Measurements from ENCODE around the gene NOTUM. TPM values are rescaled to one million over a fixed set of nuclear protein-coding genes. Genes with fewer than 3 reads are reported as not detected.

The NOTUM gene
- total RNA-seq, 1 experiment from 2014 or later: not detected

DNA sequence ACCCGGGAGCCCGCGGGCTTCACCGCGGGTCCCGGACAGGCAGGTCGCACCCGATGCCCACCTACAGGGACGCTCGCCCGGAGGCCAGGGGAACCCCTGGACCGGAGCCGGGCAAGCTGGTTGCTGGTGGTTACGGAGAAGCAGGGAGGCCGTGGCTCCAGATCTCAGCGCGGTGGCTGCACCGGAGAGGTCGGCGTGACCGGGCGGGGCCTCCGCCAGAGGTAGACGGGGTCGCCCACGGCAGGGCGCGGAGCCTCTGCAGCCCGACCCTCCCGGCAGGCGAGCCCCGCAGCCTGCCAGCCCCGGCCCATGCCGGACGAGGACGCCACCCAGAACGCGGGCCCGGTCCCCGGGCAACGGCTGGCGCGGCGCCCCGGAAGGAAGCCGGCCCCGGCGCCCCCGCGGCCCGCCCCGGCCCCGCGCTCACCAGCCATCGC is 50.1 kb downstream of the NOTUM start:
- no peak for DNase-seq
- no peak for TF ChIP-seq EZH2 (IDR thresholded peaks at IDR 0.05; ENCODE audit: low read depth)
- TF ChIP-seq, protein P1, sequence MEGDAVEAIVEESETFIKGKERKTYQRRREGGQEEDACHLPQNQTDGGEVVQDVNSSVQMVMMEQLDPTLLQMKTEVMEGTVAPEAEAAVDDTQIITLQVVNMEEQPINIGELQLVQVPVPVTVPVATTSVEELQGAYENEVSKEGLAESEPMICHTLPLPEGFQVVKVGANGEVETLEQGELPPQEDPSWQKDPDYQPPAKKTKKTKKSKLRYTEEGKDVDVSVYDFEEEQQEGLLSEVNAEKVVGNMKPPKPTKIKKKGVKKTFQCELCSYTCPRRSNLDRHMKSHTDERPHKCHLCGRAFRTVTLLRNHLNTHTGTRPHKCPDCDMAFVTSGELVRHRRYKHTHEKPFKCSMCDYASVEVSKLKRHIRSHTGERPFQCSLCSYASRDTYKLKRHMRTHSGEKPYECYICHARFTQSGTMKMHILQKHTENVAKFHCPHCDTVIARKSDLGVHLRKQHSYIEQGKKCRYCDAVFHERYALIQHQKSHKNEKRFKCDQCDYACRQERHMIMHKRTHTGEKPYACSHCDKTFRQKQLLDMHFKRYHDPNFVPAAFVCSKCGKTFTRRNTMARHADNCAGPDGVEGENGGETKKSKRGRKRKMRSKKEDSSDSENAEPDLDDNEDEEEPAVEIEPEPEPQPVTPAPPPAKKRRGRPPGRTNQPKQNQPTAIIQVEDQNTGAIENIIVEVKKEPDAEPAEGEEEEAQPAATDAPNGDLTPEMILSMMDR (conservative IDR thresholded peaks at IDR 0.05): no peak
- H4K20me1 ChIP-seq (ENCODE audit: insufficient read depth): peaks cover 4% of the 10 kb centered on the region; the same call in 1 of the 2 replicates
- POLR2A ChIA-PET (ENCODE audit: unreplicated experiment): interaction anchor here (0.6 to 0.7 kb wide), 5 partner anchors 17 to 410 kb away, joined by 4 to 29 read pairs (median 5); partner anchors contain the start of gene MAFG
- no peak overlapping the region for H3K27ac ChIP-seq
- H3K4me1 ChIP-seq (replicated peaks; ENCODE audit: insufficient read depth): peaks cover 29% of the 10 kb centered on the region
- no peaks in the 10 kb centered on the region for H3K27me3 ChIP-seq (ENCODE audit: insufficient read depth, low read depth)
- intact Hi-C loops (cut with micrococcal nuclease; ENCODE audit: unreplicated experiment): loop anchor here (1.0 kb wide), 1 partner anchor 25 kb away; no protein-coding TSS in a partner anchor
- H3K79me2 ChIP-seq (ENCODE audit: low read depth): peaks cover 13% of the 10 kb centered on the region
- H3K9me2 ChIP-seq (ENCODE audit: insufficient read depth): no peaks in the 10 kb centered on the region
- BruUV-seq (replicated peaks): no TSS peak
- CTCF ChIA-PET: no interaction called here
- H3K9me3 ChIP-seq (ENCODE audit: insufficient read depth, low read depth): no peaks in the 10 kb centered on the region
- peak overlapping the region; percentile 77 for H2AFZ ChIP-seq
- peaks cover 30% of the 10 kb centered on the region for H3F3A ChIP-seq (ENCODE audit: insufficient read depth, low read depth)
- H3K36me3 ChIP-seq (ENCODE audit: low read depth): no peaks in the 10 kb centered on the region; the same call in 1 of the 2 replicates
- peak overlapping the region; percentile 67 for H3K4me3 ChIP-seq
- peak overlapping the region; percentile 84 for H3K4me2 ChIP-seq

DNA sequence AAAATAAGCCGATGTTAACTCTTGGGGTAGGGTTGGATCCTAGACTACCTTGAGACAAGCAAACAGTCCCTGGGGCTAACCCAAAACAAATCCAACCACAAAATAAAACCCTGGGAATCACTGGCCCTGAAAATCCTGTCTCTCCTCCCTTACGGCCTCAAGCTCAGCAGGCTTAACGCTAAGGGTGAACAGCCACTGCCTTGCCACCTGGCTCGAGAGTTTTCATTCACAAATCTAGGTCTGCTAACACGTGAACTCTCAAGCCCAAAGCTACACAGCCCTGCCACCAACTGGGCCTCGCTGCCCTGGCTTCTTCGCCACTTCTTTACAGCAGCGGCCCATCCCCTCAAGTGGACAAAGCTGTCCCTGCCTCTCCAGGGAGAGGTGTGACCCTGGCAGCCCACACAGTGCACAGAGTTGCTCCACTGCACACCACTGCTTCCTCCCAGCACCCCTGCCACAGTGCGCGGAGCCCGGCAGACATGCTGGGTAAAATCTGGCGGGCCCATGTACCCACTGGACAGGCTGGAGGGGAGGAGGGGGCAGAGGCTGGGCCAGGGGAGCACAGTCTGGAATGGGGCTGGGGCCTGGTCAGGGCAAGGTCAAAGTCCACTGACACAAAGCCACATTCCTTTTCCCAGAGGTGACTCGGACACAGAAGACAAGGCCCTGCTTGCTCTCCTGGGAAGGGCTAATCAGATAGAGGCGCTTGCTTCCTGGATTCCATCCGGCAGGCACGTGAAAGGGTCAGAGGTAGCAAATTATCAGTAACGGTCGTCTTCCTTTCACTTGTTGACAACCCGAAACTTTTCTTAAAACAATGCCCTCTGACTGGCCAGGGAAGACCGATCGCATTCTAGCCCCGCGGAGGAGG is 50.8 kb downstream of the NOTUM start:
- peaks cover 4% of the 10 kb centered on the region; the same call in 1 of the 2 replicates for H4K20me1 ChIP-seq (ENCODE audit: insufficient read depth)

DNA sequence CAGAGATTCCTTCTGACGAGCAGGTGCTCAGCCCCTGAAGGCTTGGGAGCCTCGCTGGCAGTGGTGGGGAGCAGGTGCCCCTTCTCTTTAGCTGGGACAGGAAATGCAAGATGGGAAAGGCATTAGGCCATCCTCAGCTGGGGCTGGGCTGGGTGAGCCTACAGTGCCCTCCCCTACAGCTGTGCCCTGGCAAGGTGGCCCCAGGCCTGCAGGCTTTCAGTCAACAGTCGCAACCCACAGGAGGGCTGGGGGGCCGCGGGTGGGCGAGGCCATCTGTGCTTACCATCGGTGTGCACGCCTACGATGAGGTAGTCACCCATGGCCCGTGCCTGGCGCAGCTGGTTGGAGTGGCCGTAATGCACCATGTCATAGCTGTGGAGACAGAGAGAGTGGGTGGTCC is 51.8 kb downstream of the NOTUM start:
- intact Hi-C loops (cut with micrococcal nuclease; ENCODE audit: unreplicated experiment): no loop called here
- Histone ChIP-seq H3K27ac (no peak overlapping the region), H4K20me1 (ENCODE audit: insufficient read depth) (no peaks in the 10 kb centered on the region; the same call in 1 of the 2 replicates), H3K4me3 (no peak overlapping the region), H3K4me1 (replicated peaks; ENCODE audit: insufficient read depth) (peaks cover 28% of the 10 kb centered on the region), H3K36me3 (ENCODE audit: low read depth) (no peaks in the 10 kb centered on the region; the same call in 1 of the 2 replicates), H3F3A (ENCODE audit: insufficient read depth, low read depth) (peaks cover 25% of the 10 kb centered on the region), H2AFZ (no peak overlapping the region), H3K27me3 (ENCODE audit: insufficient read depth, low read depth) (no peaks in the 10 kb centered on the region), H3K79me2 (ENCODE audit: low read depth) (no peaks in the 10 kb centered on the region), H3K9me3 (ENCODE audit: insufficient read depth, low read depth) (no peaks in the 10 kb centered on the region), H3K9me2 (ENCODE audit: insufficient read depth) (no peaks in the 10 kb centered on the region), H3K4me2 (no peak overlapping the region)
- no TSS peak for BruUV-seq (replicated peaks)
- no peak for DNase-seq
- TF ChIP-seq, protein P1 (conservative IDR thresholded peaks at IDR 0.05): no peak
- TF ChIP-seq EZH2 (IDR thresholded peaks at IDR 0.05; ENCODE audit: low read depth): no peak
- POLR2A ChIA-PET (ENCODE audit: unreplicated experiment): no interaction called here
- CTCF ChIA-PET: interaction anchor here (0.7 to 1.5 kb wide), 2 partner anchors 11 to 31 kb away, joined by 3 to 5 read pairs; no protein-coding TSS in a partner anchor

More for the DNA sequence above, 50.8 kb downstream of the NOTUM start:
- Histone ChIP-seq H3K9me2 (ENCODE audit: insufficient read depth) (no peaks in the 10 kb centered on the region), H3K79me2 (ENCODE audit: low read depth) (peaks cover 7% of the 10 kb centered on the region; the same call in 1 of the 2 replicates), H3K4me3 (peak overlapping the region; percentile 67), H2AFZ (peak overlapping the region; percentile 77), H3K27ac (no peak overlapping the region), H3K4me1 (replicated peaks; ENCODE audit: insufficient read depth) (peaks cover 28% of the 10 kb centered on the region), H3K36me3 (ENCODE audit: low read depth) (no peaks in the 10 kb centered on the region; the same call in 1 of the 2 replicates), H3F3A (ENCODE audit: insufficient read depth, low read depth) (peaks cover 25% of the 10 kb centered on the region), H3K9me3 (ENCODE audit: insufficient read depth, low read depth) (no peaks in the 10 kb centered on the region), H3K4me2 (peak overlapping the region; percentile 84), H3K27me3 (ENCODE audit: insufficient read depth, low read depth) (no peaks in the 10 kb centered on the region)
- no peak for TF ChIP-seq EZH2 (IDR thresholded peaks at IDR 0.05; ENCODE audit: low read depth)
- TF ChIP-seq, protein P1 (conservative IDR thresholded peaks at IDR 0.05): no peak
- peak; percentile 40 to 43 for DNase-seq
- ChIA-PET POLR2A (ENCODE audit: unreplicated experiment) (interaction anchor here (0.6 kb wide), 1 partner anchor 12 kb away, joined by 3 read pairs; no protein-coding TSS in a partner anchor), CTCF (interaction anchor here (1.5 kb wide), 1 partner anchor 12 kb away, joined by 3 read pairs; no protein-coding TSS in a partner anchor)
- intact Hi-C loops (cut with micrococcal nuclease; ENCODE audit: unreplicated experiment): loop anchor here (1.0 kb wide), 1 partner anchor 24 kb away; no protein-coding TSS in a partner anchor
- BruUV-seq (replicated peaks): TSS peak; percentile 14

Measured in PC-9 (cell line).